Naive B cell (primary cell): Measurements from ENCODE around the gene PCBP3. TPM values are rescaled to one million over a fixed set of nuclear protein-coding genes. Genes with fewer than 3 reads are reported as not detected.
"Not testable (repeated sequence)": the region's sequence is repeated elsewhere in the genome, so short reads cannot be mapped to it uniquely, and the experiment has no call there.

Experiments
- ATAC-seq, 2 donors: fragments of 150-1000 bp; cut with Tn5 transposase; 2 replicates each; pipeline ENCODE4 v1.10.0; 2021; ENCODE audit warnings: low read depth in 2 of 2, mild to moderate bottlenecking in 2 of 2, moderate library complexity in 2 of 2
- DNase-seq: peaks from one replicate; pipeline ENCODE4 v3.0.0; 2022
- H3K27ac Mint-ChIP-seq, 6 donors: one replicate each; pipeline ENCODE4 v1.8.0; 2020 to 2022; ENCODE audit warnings: mild to moderate bottlenecking in 6 of 6, mixed read lengths in 6 of 6, moderate library complexity in 5 of 6, inconsistent platforms in 2 of 6
- H3K27me3 Mint-ChIP-seq, 3 donors: one replicate each; pipeline ENCODE4 v1.8.0; 2021 to 2022; ENCODE audit warnings: mixed read lengths in 3 of 3, mild to moderate bottlenecking in 1 of 3
- H3K36me3 Mint-ChIP-seq, 2 donors: one replicate each; pipeline ENCODE4 v1.8.0; 2020 to 2022; ENCODE audit warnings: mixed read lengths in 2 of 2, inconsistent platforms in 1 of 2, mild to moderate bottlenecking in 1 of 2
- H3K4me1 Mint-ChIP-seq, 3 donors: one replicate each; pipeline ENCODE4 v1.8.0; 2020 to 2022; ENCODE audit warnings: mixed read lengths in 3 of 3, inconsistent platforms in 1 of 3, mild to moderate bottlenecking in 1 of 3, moderate library complexity in 1 of 3
- H3K4me3 Mint-ChIP-seq, 8 donors: one replicate each; pipeline ENCODE4 v1.8.0; 2020 to 2022; ENCODE audit warnings: mild to moderate bottlenecking in 8 of 8, mixed read lengths in 8 of 8, moderate library complexity in 8 of 8, inconsistent platforms in 2 of 8
- H3K9me3 Mint-ChIP-seq, 7 donors: one replicate each; pipeline ENCODE4 v1.8.0; 2020 to 2022; ENCODE audit warnings: mixed read lengths in 7 of 7, mild to moderate bottlenecking in 5 of 7, inconsistent platforms in 2 of 7, moderate library complexity in 1 of 7
- polyA plus RNA-seq, 6 donors: library from polyadenylated mRNA; unstranded; fragments of 300-500 nt; fragmentation: Illumina TruSeq; gene quantifications; one replicate each; pipeline ENCODE4 v1.2.3, GENCODE V29; 2021; ENCODE audit warnings: low read depth in 6 of 6

The PCBP3 gene
- polyA plus RNA-seq, 6 donors from 2014 or later = 0.60 to 1.5 (median 0.93) TPM; not detected in 2

- not testable (repeated sequence) for H3K4me1 Mint-ChIP-seq, DNase-seq, H3K27ac Mint-ChIP-seq, H3K4me3 Mint-ChIP-seq, ATAC-seq
- Mint-ChIP-seq H3K9me3 (peaks cover 15 to 39% (median 27%) of the 10 kb centered on the region in 7 donors), H3K36me3 (peaks cover 14 to 15% of the 10 kb centered on the region in 2 donors), H3K27me3 (peaks cover 13 to 39% (median 20%) of the 10 kb centered on the region in 3 donors)
These were observed 38.8 kb upstream of the PCBP3 start for GRCh38 chr21:45604681-45605080.

DNA sequence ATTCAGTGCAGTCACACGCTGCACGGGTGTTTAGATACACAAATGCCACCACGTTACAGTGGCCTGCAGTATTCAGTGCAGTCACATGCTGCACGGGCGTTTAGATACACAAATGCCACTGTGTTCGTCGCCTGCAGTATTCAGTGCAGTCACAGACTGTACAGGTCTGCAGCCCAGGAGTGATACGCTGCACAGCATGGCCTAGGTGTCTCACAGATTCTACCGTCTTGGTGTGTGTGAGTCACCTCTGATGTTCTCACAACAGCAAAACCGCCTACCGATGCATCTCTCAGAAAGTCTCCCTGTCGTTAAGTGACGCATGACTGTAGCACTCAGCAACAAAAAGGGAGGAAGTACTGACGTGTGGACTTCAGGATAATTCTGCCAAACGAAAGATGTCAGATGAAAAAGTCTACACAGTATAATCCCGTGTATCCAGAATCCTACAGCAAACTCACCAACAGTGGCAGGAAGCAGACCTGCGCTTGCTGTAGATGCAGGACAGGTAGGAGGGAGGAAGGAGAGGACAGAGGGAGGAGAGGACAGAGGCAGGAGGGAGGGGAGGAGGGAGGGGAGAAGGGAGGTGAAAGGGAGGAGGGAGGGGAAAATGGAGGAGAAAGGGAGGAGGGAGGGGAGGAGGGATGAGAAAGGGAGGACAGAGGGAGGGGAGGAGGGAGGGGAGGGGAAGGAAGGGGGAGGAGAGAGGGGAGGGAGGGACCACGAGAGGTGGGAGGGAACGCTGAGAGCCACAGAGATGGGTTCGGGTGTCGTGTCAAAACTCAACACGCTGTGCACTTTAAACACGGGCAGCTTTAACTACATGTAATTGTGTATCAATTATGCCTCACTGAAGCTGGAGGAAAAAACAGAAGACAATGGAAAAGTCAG is 36.3 kb upstream of the PCBP3 start:
- H3K36me3 Mint-ChIP-seq = peaks cover 11 to 14% of the 10 kb centered on the region in 2 donors
- H3K9me3 Mint-ChIP-seq = peaks cover 14 to 24% (median 22%) of the 10 kb centered on the region in 7 donors
- no peak overlapping the region for H3K4me3 Mint-ChIP-seq
- no peaks in the 10 kb centered on the region for H3K4me1 Mint-ChIP-seq
- peaks cover 17 to 46% (median 19%) of the 10 kb centered on the region in 3 donors for H3K27me3 Mint-ChIP-seq
- DNase-seq = no peak
- no peak overlapping the region for H3K27ac Mint-ChIP-seq
- ATAC-seq = no peak

DNA sequence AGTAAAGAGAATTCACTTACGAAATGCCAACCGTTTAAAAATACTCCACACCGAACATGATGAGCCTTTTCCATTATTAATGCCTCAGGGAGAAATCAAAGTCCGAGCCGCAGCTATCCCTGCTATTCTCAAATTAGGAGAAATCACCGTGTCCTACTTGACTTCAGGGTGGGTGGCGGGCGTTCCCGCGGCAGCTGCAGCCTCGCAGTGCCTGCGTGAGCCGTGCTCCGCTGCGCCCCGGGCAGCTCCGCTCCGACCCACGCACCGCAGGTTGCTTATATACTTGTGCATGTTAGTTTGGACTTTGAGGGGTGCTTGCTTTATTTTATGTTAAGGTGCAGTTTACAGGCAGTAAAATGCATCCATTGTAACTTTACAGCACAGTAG is 35.6 kb upstream of the PCBP3 start:
- Mint-ChIP-seq H3K36me3 (peaks cover 9 to 11% of the 10 kb centered on the region in 2 donors), H3K27me3 (peaks cover 17 to 49% (median 23%) of the 10 kb centered on the region in 3 donors), H3K4me3 (no peak overlapping the region), H3K9me3 (peaks cover 11 to 19% (median 17%) of the 10 kb centered on the region in 7 donors), H3K4me1 (no peaks in the 10 kb centered on the region), H3K27ac (no peak overlapping the region)
- no peak for DNase-seq
- no peak for ATAC-seq

GRCh38 chr21:45608747-45609470 is 34.6 kb upstream of the PCBP3 start:
- DNase-seq, H3K27ac Mint-ChIP-seq, H3K4me3 Mint-ChIP-seq, ATAC-seq, H3K36me3 Mint-ChIP-seq, H3K9me3 Mint-ChIP-seq, H3K4me1 Mint-ChIP-seq: not testable (repeated sequence)
- peaks cover 20 to 48% (median 31%) of the 10 kb centered on the region in 3 donors for H3K27me3 Mint-ChIP-seq

GRCh38 chr21:45609616-45610015 is 33.9 kb upstream of the PCBP3 start:
- H3K9me3 Mint-ChIP-seq, H3K4me1 Mint-ChIP-seq, DNase-seq, H3K4me3 Mint-ChIP-seq, H3K36me3 Mint-ChIP-seq, ATAC-seq: not testable (repeated sequence)
- H3K27ac Mint-ChIP-seq = peak overlapping the region in 1 of 6 donors; percentile 58
- H3K27me3 Mint-ChIP-seq = peaks cover 16 to 42% (median 32%) of the 10 kb centered on the region in 3 donors

DNA sequence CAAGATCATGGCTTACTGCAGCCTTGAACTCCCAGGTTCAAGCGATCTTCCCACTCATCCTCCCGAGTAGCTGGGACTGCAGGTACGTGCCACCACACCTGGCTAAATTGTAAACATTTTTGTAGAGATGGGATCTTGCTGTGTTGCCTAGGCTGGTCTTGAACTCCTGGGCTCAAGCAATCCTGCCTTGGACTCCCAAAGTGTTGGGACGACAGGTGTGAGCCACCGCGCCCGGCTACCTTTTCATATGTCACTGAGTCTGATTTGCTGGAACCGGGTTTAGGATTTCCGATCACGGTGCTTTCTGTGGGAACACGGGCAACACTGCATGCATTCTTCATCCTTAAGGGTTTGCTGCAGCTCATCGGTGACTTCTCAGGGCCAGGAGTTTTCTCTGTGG is 32.2 kb upstream of the PCBP3 start:
- Mint-ChIP-seq H3K27me3 (peaks cover 16 to 42% (median 32%) of the 10 kb centered on the region in 3 donors), H3K4me3 (no peak overlapping the region)
- no peak for ATAC-seq

DNA sequence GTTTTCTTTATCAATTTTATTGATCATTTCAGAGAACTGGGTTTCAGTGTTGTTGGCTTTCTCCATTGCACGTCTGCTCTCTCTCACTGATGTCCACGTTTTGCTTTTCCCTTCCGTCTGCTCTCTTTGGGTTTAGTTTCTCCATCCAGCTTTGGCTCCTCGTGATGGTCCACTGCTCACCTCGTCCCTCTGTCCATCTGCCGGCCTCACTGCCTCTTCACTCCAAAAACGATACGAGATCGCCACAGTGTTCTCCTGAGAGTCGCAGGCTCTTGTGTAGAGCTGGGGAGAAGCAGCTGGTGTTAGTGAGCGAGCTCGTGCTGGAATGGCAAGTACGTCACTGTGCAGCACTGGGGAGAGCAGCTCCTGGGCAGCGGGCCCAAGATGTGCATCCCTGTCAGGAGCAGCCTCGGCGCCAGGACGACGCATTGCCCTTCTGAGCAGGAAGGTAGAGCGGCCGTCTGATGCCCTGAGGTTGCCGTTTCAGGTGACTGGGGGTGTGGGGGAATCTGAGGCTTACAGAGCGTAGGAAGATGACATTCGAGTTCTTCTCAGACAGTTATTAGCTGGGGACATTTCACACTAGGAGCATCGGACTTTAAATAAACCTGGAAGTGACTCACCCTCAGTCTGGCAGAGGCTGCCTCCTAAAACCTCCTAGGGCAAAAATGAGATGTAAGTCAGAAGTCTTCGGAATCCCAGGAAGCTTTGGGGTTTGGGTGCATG is 31.4 kb upstream of the PCBP3 start:
- H3K27me3 Mint-ChIP-seq = peaks cover 16 to 42% (median 32%) of the 10 kb centered on the region in 3 donors
- DNase-seq (no peak), ATAC-seq (no peak)
- no peak overlapping the region for H3K4me3 Mint-ChIP-seq
- peaks cover 0 to 19% (median 15%) of the 10 kb centered on the region in 3 donors for H3K4me1 Mint-ChIP-seq
- peak overlapping the region in 4 of 6 donors; percentile 6 to 80 (median 68) for H3K27ac Mint-ChIP-seq
- H3K36me3 Mint-ChIP-seq = no peaks in the 10 kb centered on the region
- H3K9me3 Mint-ChIP-seq = peaks cover 0 to 3% (median 0%) of the 10 kb centered on the region in 7 donors

More for the DNA sequence above, 32.2 kb upstream of the PCBP3 start:
- Mint-ChIP-seq H3K4me1 (peaks cover 0 to 19% (median 13%) of the 10 kb centered on the region in 3 donors), H3K36me3 (no peaks in the 10 kb centered on the region), H3K9me3 (peaks cover 0 to 3% (median 0%) of the 10 kb centered on the region in 7 donors), H3K27ac (no peak overlapping the region)
- no peak for DNase-seq

DNA sequence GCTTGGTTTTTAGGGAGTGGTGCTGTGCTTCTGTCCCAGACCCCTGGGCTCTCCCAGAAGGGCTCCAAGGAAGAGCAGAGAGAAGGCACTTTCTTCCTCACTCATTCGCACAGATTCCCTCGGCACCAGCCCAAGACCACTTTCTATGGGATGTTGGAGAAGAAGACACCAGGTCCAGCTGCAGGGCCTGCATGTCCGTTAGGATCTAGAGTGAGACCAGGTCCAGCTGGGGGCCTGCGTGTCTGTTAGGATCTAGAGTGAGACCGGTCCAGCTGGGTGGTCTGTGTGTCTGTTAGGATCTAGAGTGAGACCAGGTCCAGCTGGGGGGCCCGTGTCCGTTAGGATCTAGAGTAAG is 30.9 kb upstream of the PCBP3 start:
- not testable (repeated sequence) for H3K4me3 Mint-ChIP-seq, DNase-seq, H3K9me3 Mint-ChIP-seq, ATAC-seq, H3K36me3 Mint-ChIP-seq
- Mint-ChIP-seq H3K27me3 (peaks cover 13 to 42% (median 26%) of the 10 kb centered on the region in 3 donors), H3K27ac (peak overlapping the region in 3 of 6 donors; percentile 71 to 80 (median 74)), H3K4me1 (peaks cover 0 to 21% (median 20%) of the 10 kb centered on the region in 3 donors)

DNA sequence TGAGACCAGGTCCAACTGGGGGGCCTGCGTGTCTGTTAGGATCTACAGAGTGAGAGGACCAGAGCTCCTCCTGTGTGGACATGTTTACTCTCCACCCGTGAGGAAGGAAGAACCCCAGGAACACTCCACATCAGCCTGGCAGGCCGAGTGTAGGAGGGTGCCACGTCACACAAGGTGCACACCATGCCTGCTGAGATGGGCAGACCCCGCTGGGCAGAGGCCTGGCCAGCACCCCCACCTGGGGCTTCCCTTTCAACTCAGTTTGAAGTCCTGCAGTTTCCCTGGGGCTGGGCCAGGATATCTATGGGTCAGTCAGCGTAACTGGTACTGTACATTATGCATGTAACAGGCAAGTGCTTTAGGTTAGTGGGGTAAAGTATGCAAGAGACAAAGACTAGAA is 30.1 kb upstream of the PCBP3 start:
- Mint-ChIP-seq H3K27ac (peak overlapping the region in 4 of 6 donors; percentile 14 to 88 (median 46)), H3K4me3 (peak overlapping the region in 1 of 8 donors; percentile 42), H3K4me1 (peaks cover 0 to 21% (median 20%) of the 10 kb centered on the region in 3 donors), H3K27me3 (peaks cover 17 to 46% (median 25%) of the 10 kb centered on the region in 3 donors), H3K36me3 (no peaks in the 10 kb centered on the region), H3K9me3 (peaks cover 0 to 3% (median 0%) of the 10 kb centered on the region in 7 donors)
- DNase-seq (no peak), ATAC-seq (no peak)

GRCh38 chr21:45613881-45614280 is 29.6 kb upstream of the PCBP3 start:
- no peak for ATAC-seq
- no peak for DNase-seq
- Mint-ChIP-seq H3K9me3 (no peaks in the 10 kb centered on the region), H3K4me3 (peak overlapping the region in 3 of 8 donors; percentile 22 to 51 (median 42)), H3K4me1 (peaks cover 0 to 23% (median 20%) of the 10 kb centered on the region in 3 donors), H3K36me3 (no peaks in the 10 kb centered on the region), H3K27ac (peak overlapping the region in 5 of 6 donors; percentile 14 to 91 (median 78)), H3K27me3 (peaks cover 13 to 46% (median 20%) of the 10 kb centered on the region in 3 donors)

DNA sequence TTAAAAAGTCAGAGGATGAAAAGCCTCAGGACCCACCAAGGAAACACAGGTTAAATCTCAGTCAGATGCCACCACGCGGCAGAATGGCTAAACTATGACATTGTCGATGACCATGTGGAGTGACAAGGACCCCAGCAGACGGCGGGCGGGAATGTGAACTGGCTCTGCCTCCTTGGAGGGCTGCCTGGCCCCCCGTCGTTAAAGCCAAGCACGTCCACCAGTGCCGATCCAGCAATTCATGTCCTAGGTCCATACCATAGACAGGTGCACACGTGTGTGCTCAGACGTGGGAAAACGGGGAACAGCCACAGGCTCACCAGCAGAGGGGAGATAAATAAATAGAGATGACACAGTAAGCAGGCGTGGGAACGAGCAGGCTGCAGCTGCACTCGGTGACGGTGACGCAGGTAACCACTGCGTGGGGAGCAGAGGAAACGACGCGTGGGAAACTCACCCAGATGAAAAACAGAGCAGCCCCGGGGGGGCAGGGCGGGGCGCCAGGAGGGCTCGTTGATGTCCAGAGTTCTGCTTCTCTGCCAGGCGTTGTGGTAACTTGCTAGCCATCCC is 28.3 kb upstream of the PCBP3 start:
- Mint-ChIP-seq H3K4me3 (peak overlapping the region in 7 of 8 donors; percentile 10 to 82 (median 50)), H3K9me3 (no peaks in the 10 kb centered on the region), H3K27ac (peak overlapping the region in 5 of 6 donors; percentile 44 to 97 (median 89)), H3K36me3 (peaks cover 0 to 4% of the 10 kb centered on the region in 2 donors), H3K4me1 (peaks cover 0 to 26% (median 20%) of the 10 kb centered on the region in 3 donors), H3K27me3 (peaks cover 9 to 54% (median 33%) of the 10 kb centered on the region in 3 donors)
- peak; percentile 82 to 87 for ATAC-seq
- DNase-seq = peak; percentile 63

DNA sequence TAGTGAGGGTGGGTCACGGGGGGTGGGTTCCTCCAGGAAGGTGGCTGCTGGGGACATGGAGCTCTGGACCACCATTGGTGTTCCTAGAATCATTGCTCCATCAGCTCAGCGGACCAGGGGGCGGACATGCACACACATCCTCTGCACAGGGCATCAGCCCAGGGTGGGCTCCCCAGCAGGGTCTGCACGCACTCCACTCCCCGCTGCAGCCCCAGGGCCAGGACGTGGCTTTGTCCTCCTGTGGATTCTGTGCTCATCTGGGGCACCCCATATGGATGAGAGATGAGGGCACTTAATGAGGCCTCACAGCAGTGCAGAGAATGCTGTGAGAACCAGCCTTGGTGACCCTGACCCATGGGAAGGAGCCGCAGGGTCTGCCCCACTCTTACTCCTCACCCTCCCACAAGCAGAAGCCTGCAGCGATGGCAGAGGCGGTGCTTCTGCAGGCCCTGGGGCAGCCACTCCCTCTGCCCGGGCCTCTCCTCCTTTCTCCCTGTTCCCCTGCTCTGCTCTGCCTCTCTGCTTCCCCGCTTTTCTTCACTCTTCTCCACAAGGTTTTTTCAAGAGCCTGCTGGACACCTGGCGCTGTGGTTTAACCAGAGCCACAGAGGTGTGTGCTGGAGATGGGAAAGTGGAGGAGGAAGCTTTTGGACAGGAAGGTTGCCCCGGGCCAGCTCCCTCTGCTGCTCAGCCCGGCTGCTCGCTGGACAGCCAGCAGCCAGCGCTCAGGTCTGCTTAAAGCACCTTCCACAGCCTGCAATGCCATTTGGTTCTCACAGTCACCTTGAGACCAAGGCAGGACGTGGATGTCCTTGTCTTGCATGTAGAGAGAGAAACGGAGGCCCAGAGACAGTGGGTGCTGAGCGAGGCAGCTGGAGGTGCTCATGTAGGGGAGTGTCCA is 26.3 kb upstream of the PCBP3 start:
- Mint-ChIP-seq H3K27me3 (peaks cover 9 to 45% (median 29%) of the 10 kb centered on the region in 3 donors), H3K4me3 (peak overlapping the region in 2 of 8 donors; percentile 53 to 79), H3K9me3 (no peaks in the 10 kb centered on the region), H3K27ac (peak overlapping the region in 4 of 6 donors; percentile 24 to 97 (median 87)), H3K36me3 (peaks cover 0 to 4% of the 10 kb centered on the region in 2 donors), H3K4me1 (peaks cover 0 to 26% (median 20%) of the 10 kb centered on the region in 3 donors)
- ATAC-seq = no peak
- DNase-seq = no peak
